HUES6 (cell line): ENCODE results near the gene CAMKK1.

ENCODE experiments used
- H3K27ac ChIP-seq: 2 replicates; pipeline ENCODE4 v1.7.0; 2013; ENCODE audit warnings: low read depth, mild to moderate bottlenecking, low read length, inconsistent platforms
- H3K27me3 ChIP-seq: 2 replicates; pipeline ENCODE4 v1.6.1; 2013; ENCODE audit warnings: low read length; ENCODE audit not compliant: control insufficient read depth, insufficient read depth
- H3K36me3 ChIP-seq: 2 replicates; pipeline ENCODE4 v1.6.1; 2013; ENCODE audit warnings: low read length; ENCODE audit not compliant: control insufficient read depth, insufficient read depth
- H3K4me1 ChIP-seq: 2 replicates; pipeline ENCODE4 v1.6.1; 2013; ENCODE audit warnings: low read length; ENCODE audit not compliant: control insufficient read depth, insufficient read depth
- H3K4me3 ChIP-seq: 2 replicates; pipeline ENCODE4 v1.5.1; 2013; ENCODE audit warnings: low read depth, low read length
- H3K9ac ChIP-seq: one replicate; pipeline ENCODE4 v1.6.1; 2013; ENCODE audit warnings: mild to moderate bottlenecking, low read length
- H3K9me3 ChIP-seq: 2 replicates; pipeline ENCODE4 v1.6.1; 2013; ENCODE audit warnings: low read depth, low read length; ENCODE audit not compliant: control insufficient read depth, insufficient read depth

The CAMKK1 gene

GRCh38 chr17:3817851-3818605, 74.8 kb downstream of the CAMKK1 start:
- no peaks in the 10 kb centered on the region for H3K4me1 ChIP-seq
- peaks cover 96% of the 10 kb centered on the region for H3K36me3 ChIP-seq
- no peak overlapping the region for H3K9ac ChIP-seq
- no peaks in the 10 kb centered on the region for H3K9me3 ChIP-seq
- no peak overlapping the region for H3K27ac ChIP-seq
- H3K27me3 ChIP-seq = no peaks in the 10 kb centered on the region
- H3K4me3 ChIP-seq = no peak overlapping the region

DNA sequence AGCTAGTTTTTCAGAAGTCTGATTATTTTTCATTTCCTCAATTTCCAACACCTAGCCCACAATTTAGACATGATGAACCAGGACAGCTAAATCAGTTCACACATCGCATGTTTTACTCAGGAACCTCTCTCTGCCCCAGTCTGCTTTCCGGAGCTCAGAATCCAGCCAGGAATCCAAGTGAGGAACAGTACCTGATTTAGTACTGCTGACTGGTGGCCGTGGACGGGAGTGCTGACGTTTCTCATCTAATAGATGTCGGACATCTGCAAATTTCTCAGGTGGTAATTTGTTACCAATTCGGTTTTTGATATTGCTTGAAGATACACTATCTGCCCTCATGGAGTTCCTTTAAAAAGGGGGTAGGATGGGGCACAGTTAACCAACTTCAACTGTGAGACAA, 76.9 kb downstream of the CAMKK1 start:
- no peak overlapping the region for H3K27ac ChIP-seq
- H3K9me3 ChIP-seq = no peaks in the 10 kb centered on the region
- no peak overlapping the region for H3K9ac ChIP-seq
- peaks cover 3% of the 10 kb centered on the region; the same call in 1 of the 2 replicates for H3K4me1 ChIP-seq
- H3K27me3 ChIP-seq = no peaks in the 10 kb centered on the region
- no peak overlapping the region for H3K4me3 ChIP-seq
- H3K36me3 ChIP-seq = peaks cover 98% of the 10 kb centered on the region

GRCh38 chr17:3815122-3815521, 77.7 kb downstream of the CAMKK1 start:
- H3K36me3 ChIP-seq = peaks cover 98% of the 10 kb centered on the region
- no peaks in the 10 kb centered on the region for H3K9me3 ChIP-seq
- no peaks in the 10 kb centered on the region for H3K27me3 ChIP-seq
- H3K4me1 ChIP-seq = peaks cover 3% of the 10 kb centered on the region; the same call in 1 of the 2 replicates
- no peak overlapping the region for H3K27ac ChIP-seq
- H3K4me3 ChIP-seq = no peak overlapping the region
- H3K9ac ChIP-seq = no peak overlapping the region

- no peak overlapping the region for H3K27ac ChIP-seq
- H3K9me3 ChIP-seq = no peaks in the 10 kb centered on the region
- H3K36me3 ChIP-seq = peaks cover 95% of the 10 kb centered on the region
- H3K4me1 ChIP-seq = peaks cover 3% of the 10 kb centered on the region; the same call in 1 of the 2 replicates
- no peaks in the 10 kb centered on the region for H3K27me3 ChIP-seq
- H3K9ac ChIP-seq = no peak overlapping the region
- no peak overlapping the region for H3K4me3 ChIP-seq
Observed at GRCh38 chr17:3814361-3814760, 78.5 kb downstream of the CAMKK1 start.

- H3K36me3 ChIP-seq = peaks cover 91% of the 10 kb centered on the region
- no peak overlapping the region for H3K9ac ChIP-seq
- H3K4me1 ChIP-seq = peaks cover 3% of the 10 kb centered on the region; the same call in 1 of the 2 replicates
- H3K27me3 ChIP-seq = no peaks in the 10 kb centered on the region
- no peak overlapping the region for H3K4me3 ChIP-seq
- no peak overlapping the region for H3K27ac ChIP-seq
- no peaks in the 10 kb centered on the region for H3K9me3 ChIP-seq
Observed at GRCh38 chr17:3813171-3813570, 79.7 kb downstream of the CAMKK1 start.

DNA sequence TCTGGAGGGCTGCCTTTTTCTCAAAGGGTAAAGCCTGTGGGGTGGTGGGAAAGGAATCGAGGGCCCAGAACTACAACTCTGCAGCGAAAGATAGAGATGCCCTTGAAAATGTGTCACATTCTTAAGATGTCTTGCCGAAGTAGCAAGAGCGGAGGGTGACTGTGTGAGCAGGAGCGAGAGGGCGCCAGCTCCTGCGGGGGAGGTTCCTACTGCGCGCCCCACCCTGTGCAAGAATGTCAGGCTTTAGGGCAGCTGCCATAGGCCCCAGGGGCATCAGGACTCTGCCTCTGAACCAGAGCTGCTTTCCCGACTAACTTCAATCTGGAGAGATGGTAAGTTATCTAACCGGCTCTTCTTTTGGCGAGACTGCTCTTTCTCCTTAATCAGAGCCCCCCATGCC, 80.1 kb downstream of the CAMKK1 start:
- no peaks in the 10 kb centered on the region for H3K9me3 ChIP-seq
- peaks cover 3% of the 10 kb centered on the region; the same call in 1 of the 2 replicates for H3K4me1 ChIP-seq
- no peak overlapping the region for H3K27ac ChIP-seq
- H3K9ac ChIP-seq = no peak overlapping the region
- no peaks in the 10 kb centered on the region for H3K27me3 ChIP-seq
- peaks cover 91% of the 10 kb centered on the region for H3K36me3 ChIP-seq
- H3K4me3 ChIP-seq = no peak overlapping the region

- Histone ChIP-seq H3K4me1 (peaks cover 3% of the 10 kb centered on the region; the same call in 1 of the 2 replicates), H3K36me3 (peaks cover 92% of the 10 kb centered on the region)
Observed at GRCh38 chr17:3812284-3812683, 80.6 kb downstream of the CAMKK1 start.

More at GRCh38 chr17:3812284-3812683, 80.6 kb downstream of the CAMKK1 start:
- no peaks in the 10 kb centered on the region for H3K27me3 ChIP-seq
- no peaks in the 10 kb centered on the region for H3K9me3 ChIP-seq
- H3K4me3 ChIP-seq = no peak overlapping the region
- no peak overlapping the region for H3K9ac ChIP-seq
- H3K27ac ChIP-seq = no peak overlapping the region
